Gastrocnemius medialis (tissue), 4 donors: ENCODE results near the gene TRIM45. TPM values are rescaled to one million over a fixed set of nuclear protein-coding genes. Genes with fewer than 3 reads are reported as not detected.

Source experiments
- ATAC-seq, 2 donors: fragments of 150-250 bp; one replicate each; pipeline ENCODE4 v1.9.1; 2016
- DNase-seq, 2 donors: peaks; one replicate each; pipeline ENCODE4 v3.0.0-alpha.2; 2019
- H3K27ac ChIP-seq, 4 donors: fragments of 200-600 bp; sonication (generic); 1 replicate in 1 of 4; 2 replicates in 3 of 4; pipeline ENCODE4 v1.5.1; 2016 to 2018; ENCODE audit warnings: mild to moderate bottlenecking in 2 of 4, moderate library complexity in 1 of 4
- H3K27me3 ChIP-seq, 3 donors: fragments of 200-600 bp; sonication (generic) in 2 of 3; 1 replicate in 1 of 3; 2 replicates in 2 of 3; pipeline versions ENCODE4 v1.5.1 to v1.6.0; 2016 to 2019; ENCODE audit warnings: mild to moderate bottlenecking in 1 of 3, moderate library complexity in 1 of 3
- H3K36me3 ChIP-seq, 2 donors: fragments of 200-600 bp; sonication (generic) in 1 of 2; one replicate each; pipeline ENCODE4 v1.5.1; 2017 to 2018
- H3K4me1 ChIP-seq, 2 donors: fragments of 200-600 bp; sonication (generic) in 1 of 2; one replicate each; pipeline ENCODE4 v1.5.1; 2016 to 2017; ENCODE audit warnings: mild to moderate bottlenecking in 2 of 2
- H3K4me3 ChIP-seq, 4 donors: fragments of 200-600 bp; sonication (generic) in 3 of 4; 1 replicate in 1 of 4; 2 replicates in 3 of 4; pipeline ENCODE4 v1.5.1; 2016 to 2019; ENCODE audit warnings: mild to moderate bottlenecking in 2 of 4
- H3K9me3 ChIP-seq, 3 donors: fragments of 200-600 bp; sonication (generic) in 2 of 3; 1 replicate in 1 of 3; 2 replicates in 2 of 3; pipeline ENCODE4 v1.5.1; 2016 to 2019
- POLR2A ChIP-seq, 2 donors: fragments of 450-650 bp; IDR thresholded peaks; one replicate each; pipeline ENCODE4 v1.6.1; 2017; ENCODE audit warnings: antibody characterized with exemption in 2 of 2, mild to moderate bottlenecking in 2 of 2, moderate library complexity in 2 of 2
- in situ Hi-C, 4 donors: fragments of 200-750 bp; cut with MboI; loops; one replicate each; pipeline versions ENCODE4 v1.15.0 to v1.8.0; 2017; ENCODE audit warnings: low sequenced_read_pairs in 4 of 4
- intact Hi-C: fragments of 100-400 bp; cut with DNase I; formaldehyde crosslinking; loops from one replicate; pipeline ENCODE4 v1.15.1; 2023; ENCODE audit warnings: low total_unique reads
- microRNA counts, 2 donors: library from miRNA; unstranded; fragments of <30 nt; microRNA quantifications; one replicate each; lab custom pipeline; 2016
- microRNA-seq, 2 donors: library from miRNA; unstranded; fragments of <30 nt; microRNA quantifications; one replicate each; pipeline ENCODE4, GENCODE V29; 2016; ENCODE audit warnings: borderline replicate concordance in 2 of 2
- total RNA-seq, 4 donors: library from RNA; depleted of rRNA; stranded (reverse); fragments of >200 nt; gene quantifications; one replicate each; pipeline versions ENCODE4 v1.1.0 to v1.2.3, GENCODE V29; 2016
- TF ChIP-seq, protein P1 (sequence below), 5 experiments: fragments of 450-650 bp in 3 of 5; fragments of 200-600 bp in 2 of 5; sonication (generic) in 2 of 5; IDR thresholded peaks in 4 of 5; conservative IDR thresholded peaks in 1 of 5; 1 replicate in 4 of 5; 2 replicates in 1 of 5; pipeline ENCODE4 v1.5.1; 2016 to 2019; ENCODE audit warnings: antibody characterized with exemption in 5 of 5, mild to moderate bottlenecking in 3 of 5, moderate library complexity in 3 of 5

Gene TRIM45
- total RNA-seq, 4 donors from 2014 or later, result 2.4 to 9.4 (median 5.2) TPM

GRCh38 chr1:117068580-117068979 lies 53.0 kb downstream of the TRIM45 start:
- no peak for ATAC-seq
- Histone ChIP-seq H3K4me1 (peaks cover 0 to 5% of the 10 kb centered on the region in 2 donors), H3K27ac (no peak overlapping the region), H3K4me3 (no peak overlapping the region), H3K27me3 (no peaks in the 10 kb centered on the region), H3K9me3 (no peaks in the 10 kb centered on the region), H3K36me3 (no peaks in the 10 kb centered on the region)
- in situ Hi-C loops, result loop anchor here (5.0 to 25.0 kb wide), 4 partner anchors 214 to 694 kb away; no protein-coding TSS in a partner anchor
- no peak for DNase-seq
- intact Hi-C loops, result loop anchor here (1.0 to 10.0 kb wide), 3 partner anchors 60 to 686 kb away; no protein-coding TSS in a partner anchor
- TF ChIP-seq, protein P1, sequence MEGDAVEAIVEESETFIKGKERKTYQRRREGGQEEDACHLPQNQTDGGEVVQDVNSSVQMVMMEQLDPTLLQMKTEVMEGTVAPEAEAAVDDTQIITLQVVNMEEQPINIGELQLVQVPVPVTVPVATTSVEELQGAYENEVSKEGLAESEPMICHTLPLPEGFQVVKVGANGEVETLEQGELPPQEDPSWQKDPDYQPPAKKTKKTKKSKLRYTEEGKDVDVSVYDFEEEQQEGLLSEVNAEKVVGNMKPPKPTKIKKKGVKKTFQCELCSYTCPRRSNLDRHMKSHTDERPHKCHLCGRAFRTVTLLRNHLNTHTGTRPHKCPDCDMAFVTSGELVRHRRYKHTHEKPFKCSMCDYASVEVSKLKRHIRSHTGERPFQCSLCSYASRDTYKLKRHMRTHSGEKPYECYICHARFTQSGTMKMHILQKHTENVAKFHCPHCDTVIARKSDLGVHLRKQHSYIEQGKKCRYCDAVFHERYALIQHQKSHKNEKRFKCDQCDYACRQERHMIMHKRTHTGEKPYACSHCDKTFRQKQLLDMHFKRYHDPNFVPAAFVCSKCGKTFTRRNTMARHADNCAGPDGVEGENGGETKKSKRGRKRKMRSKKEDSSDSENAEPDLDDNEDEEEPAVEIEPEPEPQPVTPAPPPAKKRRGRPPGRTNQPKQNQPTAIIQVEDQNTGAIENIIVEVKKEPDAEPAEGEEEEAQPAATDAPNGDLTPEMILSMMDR (IDR thresholded peaks at IDR 0.05 in 4 of 5, conservative IDR thresholded peaks at IDR 0.05 in 1 of 5), result no peak
- TF ChIP-seq POLR2A (IDR thresholded peaks at IDR 0.05), result no peak

DNA sequence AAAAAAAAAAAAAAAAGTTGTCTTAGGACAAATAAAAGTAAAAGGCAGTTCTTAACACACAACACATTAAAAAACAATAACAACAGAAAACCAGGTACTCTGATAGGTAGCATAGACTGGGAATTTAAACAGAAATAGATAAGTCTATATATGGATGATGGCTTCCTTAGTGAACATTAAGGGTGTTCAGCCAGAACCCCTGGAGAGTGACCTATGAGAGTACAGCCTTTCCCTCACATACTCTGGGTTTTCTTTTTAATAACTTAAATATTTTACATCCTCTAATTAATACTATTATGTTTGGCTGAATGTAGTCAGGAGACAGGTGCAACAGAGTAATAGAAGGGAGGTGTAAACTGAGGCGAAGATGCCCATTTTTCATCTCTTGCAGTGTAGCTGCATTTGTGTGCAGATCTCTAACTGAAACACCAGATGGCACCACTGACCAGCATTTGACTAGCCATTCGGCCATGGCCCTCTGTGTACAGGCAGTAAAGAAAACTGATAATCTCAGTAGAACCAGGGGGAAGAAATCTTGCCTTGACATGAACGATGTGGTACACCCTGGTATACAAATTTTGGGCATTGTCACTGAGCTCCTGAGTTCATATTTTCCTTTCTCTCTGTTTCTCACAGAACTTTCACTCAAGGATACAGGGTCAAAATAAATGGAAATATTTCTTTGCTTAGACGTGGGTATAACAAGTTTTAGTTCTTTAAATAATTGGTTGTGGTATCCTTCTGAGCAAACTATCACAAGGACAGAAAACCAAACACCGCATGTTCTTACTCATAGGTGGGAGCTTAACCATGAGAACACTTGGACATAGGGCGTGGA lies 53.8 kb downstream of the TRIM45 start:
- Histone ChIP-seq H3K4me3 (no peak overlapping the region), H3K36me3 (no peaks in the 10 kb centered on the region), H3K4me1 (no peaks in the 10 kb centered on the region), H3K9me3 (no peaks in the 10 kb centered on the region), H3K27me3 (no peaks in the 10 kb centered on the region), H3K27ac (no peak overlapping the region)
- DNase-seq, result peak; percentile 27 to 50
- no peak for TF ChIP-seq POLR2A (IDR thresholded peaks at IDR 0.05)
- TF ChIP-seq, protein P1 (IDR thresholded peaks at IDR 0.05 in 4 of 5, conservative IDR thresholded peaks at IDR 0.05 in 1 of 5), result peak; percentile 74 to 87 (median 82)
- ATAC-seq, result peak; percentile 88 to 96
- intact Hi-C loops (loop anchor here (1.0 to 10.0 kb wide), 3 partner anchors 61 to 687 kb away; no protein-coding TSS in a partner anchor), in situ Hi-C loops (loop anchor here (5.0 to 25.0 kb wide), 4 partner anchors 215 to 695 kb away; no protein-coding TSS in a partner anchor)

DNA sequence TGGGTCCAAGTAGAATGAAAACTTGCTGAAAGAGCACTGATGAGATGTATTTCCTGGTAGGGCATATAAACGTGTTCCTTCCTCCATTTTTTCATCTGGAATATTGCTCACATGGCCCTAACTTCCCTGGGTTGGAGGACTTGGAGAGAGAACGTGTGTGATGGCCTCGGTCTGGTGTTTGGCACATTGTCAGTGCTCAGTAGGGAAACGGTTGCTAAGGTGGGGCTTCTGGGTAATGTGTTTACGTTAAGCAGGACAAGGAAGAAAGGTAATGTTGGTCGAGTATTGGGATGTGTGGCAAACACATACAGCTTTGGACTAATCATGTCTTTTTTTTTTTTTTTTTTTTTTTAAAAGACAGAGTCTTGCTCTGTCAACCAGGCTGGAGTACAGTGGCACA lies 55.2 kb downstream of the TRIM45 start:
- Histone ChIP-seq H3K9me3 (no peaks in the 10 kb centered on the region), H3K36me3 (no peaks in the 10 kb centered on the region), H3K27ac (no peak overlapping the region), H3K27me3 (no peaks in the 10 kb centered on the region), H3K4me1 (no peaks in the 10 kb centered on the region), H3K4me3 (no peak overlapping the region)
- ATAC-seq, result no peak
- intact Hi-C loops (loop anchor here (10.0 kb wide), 1 partner anchor 688 kb away; no protein-coding TSS in a partner anchor), in situ Hi-C loops (loop anchor here (5.0 to 25.0 kb wide), 4 partner anchors 216 to 696 kb away; no protein-coding TSS in a partner anchor)
- DNase-seq, result no peak
- TF ChIP-seq, protein P1 (IDR thresholded peaks at IDR 0.05 in 4 of 5, conservative IDR thresholded peaks at IDR 0.05 in 1 of 5), result no peak
- TF ChIP-seq POLR2A (IDR thresholded peaks at IDR 0.05), result no peak

DNA sequence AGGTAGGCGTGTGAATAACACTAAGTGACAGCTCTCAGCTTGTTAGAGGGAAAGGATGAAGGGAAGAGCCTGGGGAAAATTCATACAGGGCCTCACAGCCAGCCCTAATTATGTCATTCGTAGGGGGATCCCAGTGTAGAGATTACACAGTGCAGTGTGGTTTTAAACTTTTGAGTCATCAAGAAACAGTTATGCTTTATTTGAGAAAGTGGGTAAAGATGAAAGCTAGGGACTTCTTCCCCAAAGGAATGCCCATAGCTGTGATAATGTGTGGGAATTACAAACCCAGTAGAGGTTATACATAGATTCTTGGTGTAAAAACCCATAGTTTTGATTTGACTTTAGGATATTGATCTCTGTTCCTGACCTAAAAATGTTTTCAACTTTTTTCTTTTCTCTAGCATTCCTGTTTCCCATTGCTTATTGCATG lies 59.5 kb downstream of the TRIM45 start:
- no peak for ATAC-seq
- Histone ChIP-seq H3K27ac (no peak overlapping the region), H3K27me3 (no peaks in the 10 kb centered on the region), H3K9me3 (no peaks in the 10 kb centered on the region), H3K4me1 (peaks cover 0 to 8% of the 10 kb centered on the region in 2 donors), H3K4me3 (no peak overlapping the region), H3K36me3 (no peaks in the 10 kb centered on the region)
- no peak for TF ChIP-seq POLR2A (IDR thresholded peaks at IDR 0.05)
- TF ChIP-seq, protein P1 (IDR thresholded peaks at IDR 0.05 in 4 of 5, conservative IDR thresholded peaks at IDR 0.05 in 1 of 5), result no peak
- in situ Hi-C loops, result loop anchor here in 3 of 4 donors (10.0 to 25.0 kb wide), 3 partner anchors 223 to 700 kb away; no protein-coding TSS in a partner anchor
- intact Hi-C loops, result loop anchor here (5.0 to 10.0 kb wide), 2 partner anchors 305 to 693 kb away; partner anchors contain the start of gene MAN1A2
- DNase-seq, result no peak

MicroRNAs within 50 kb of the gene (microRNA counts, 767-probe panel; counts per million panel counts)
- microRNA hsa-miR-942 (lab: Ali Mortazavi, UCI), result 356 to 448 counts per million in 2 donors

Small RNA genes within 50 kb of the gene (microRNA-seq; reads per million reads assigned to microRNA genes)
- gene MIR942, result 13.0 to 20.5 reads per million in 2 donors

Other genes with a start within 250 kb of the TRIM45 start
- 10 to 100 TPM in 1 of 4 donors, 1 to 10 TPM in 3; 1.5 to 18.1 (median 2.9) TPM for gene PTGFRN, start 211.8 kb downstream of the TRIM45 start, total RNA-seq
- under 1 TPM in 1 of 4 donors, not detected in 3; 0.10 TPM for gene CD101, start 120.0 kb downstream of the TRIM45 start, total RNA-seq
- gene TTF2, start 61.4 kb downstream of the TRIM45 start, total RNA-seq, result 10 to 100 TPM in 3 of 4 donors, 1 to 10 TPM in 1; 9.7 to 15.2 (median 12.2) TPM
- not detected for gene VTCN1, start 89.2 kb upstream of the TRIM45 start, total RNA-seq
- 10 to 100 TPM; 14.9 to 37.0 (median 28.3) TPM for gene MAN1A2, start 245.7 kb upstream of the TRIM45 start, total RNA-seq